TTC549 (cell line): ENCODE results near the gene NCOA5.

Experiments
- FAIRE-seq: peaks from 2 replicates; lab custom pipeline; 2012; peaks lifted over from hg19 to GRCh38; lab: Jason Lieb, UNC

Gene NCOA5

DNA sequence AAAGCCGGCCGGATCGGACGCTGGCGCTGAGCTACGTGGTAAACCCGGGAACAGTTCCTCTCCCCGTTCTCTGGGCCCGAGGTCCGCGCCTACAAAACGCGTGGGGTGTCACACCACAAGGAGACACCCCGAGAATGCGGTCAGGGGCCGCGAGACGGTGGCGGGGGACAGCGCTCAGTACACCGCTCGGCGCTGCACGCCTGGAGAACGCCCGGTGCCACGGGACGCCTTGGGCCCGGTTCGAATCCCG lies 670 bp downstream of the NCOA5 start:
- no peak for FAIRE-seq

DNA sequence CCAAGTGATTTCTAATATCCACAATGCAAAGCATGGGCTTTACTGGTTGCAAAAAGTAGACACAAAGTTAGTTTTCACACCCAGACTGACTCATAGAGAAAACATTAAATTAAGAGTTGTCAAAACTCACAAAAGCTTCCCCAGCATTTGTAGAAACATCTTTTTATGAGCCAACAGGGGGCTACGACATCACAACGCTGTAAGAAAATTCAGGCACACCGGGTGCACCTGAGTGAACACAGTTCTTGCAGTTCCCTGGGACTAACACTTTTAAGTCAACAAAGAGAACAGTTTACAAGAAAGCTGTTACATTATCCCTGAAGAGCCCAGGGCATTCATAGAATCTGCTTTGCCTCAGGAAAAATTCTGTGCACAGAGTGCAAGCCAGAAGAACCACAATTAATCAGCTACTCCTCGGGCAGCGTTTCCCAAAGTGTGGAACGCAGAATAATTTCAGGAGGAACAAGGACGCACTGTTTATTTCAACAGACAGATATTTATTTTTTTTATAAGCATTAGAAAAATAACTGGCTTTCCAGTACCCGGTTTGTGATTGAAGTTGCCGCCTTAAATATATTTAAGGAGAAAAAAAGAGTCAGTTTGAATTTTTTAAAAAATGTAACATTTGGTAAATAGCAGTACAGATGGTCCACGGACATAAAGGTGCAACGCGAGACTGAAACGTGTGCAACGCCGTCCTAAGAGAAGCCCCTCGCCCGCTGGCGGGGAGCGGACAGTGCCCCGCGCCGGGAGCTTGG lies 1.2 kb downstream of the NCOA5 start:
- no peak for FAIRE-seq

DNA sequence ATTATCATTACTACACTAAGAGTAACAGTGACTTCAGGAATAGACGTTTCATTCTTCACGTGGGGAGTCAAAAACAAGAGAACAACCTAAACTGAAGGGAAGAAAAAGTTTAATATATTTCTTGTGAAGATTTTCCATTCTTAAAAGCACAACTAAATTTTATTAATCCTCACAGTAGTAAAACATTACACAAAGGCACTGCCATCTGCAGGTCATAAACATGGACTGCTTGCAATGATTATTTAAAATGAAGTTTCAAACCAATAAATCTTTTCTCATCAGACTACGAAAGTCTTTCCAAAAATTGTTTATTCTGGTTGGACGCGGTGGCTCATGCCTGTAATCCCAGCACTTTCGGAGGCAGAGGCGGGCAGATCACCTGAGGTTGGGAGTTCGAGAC lies 2.6 kb downstream of the NCOA5 start:
- FAIRE-seq = no peak

DNA sequence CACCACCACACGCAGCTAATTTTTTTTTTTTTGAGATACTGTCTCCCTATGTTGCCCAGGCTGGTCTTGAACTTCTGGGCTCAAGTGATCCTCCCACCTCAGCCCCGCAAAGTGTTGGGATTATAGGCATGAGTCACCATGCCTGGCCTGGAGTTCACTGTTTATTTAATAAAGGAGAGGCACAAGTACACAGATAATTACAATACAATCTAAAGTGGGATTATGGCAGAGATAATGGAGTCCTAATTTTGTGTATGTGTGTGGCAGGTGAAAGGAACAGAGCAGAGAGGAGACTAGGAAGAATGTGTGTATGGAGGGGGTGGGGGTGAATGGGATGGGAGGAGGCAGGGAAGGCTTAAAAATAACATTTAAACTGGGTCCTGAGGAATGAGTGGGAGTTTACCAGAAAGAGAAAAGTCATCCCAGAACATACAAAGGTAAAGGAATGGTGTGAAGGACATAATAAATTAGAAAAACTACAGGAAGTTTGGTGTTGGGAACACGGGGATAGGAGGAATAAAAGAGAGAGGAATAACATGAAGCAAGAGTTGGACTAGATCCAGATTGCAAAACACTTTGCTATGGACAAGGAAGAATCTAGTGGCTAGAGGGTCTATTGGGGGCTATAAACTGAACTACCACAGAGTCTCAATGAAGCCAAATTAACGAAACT lies 4.4 kb downstream of the NCOA5 start:
- no peak for FAIRE-seq

DNA sequence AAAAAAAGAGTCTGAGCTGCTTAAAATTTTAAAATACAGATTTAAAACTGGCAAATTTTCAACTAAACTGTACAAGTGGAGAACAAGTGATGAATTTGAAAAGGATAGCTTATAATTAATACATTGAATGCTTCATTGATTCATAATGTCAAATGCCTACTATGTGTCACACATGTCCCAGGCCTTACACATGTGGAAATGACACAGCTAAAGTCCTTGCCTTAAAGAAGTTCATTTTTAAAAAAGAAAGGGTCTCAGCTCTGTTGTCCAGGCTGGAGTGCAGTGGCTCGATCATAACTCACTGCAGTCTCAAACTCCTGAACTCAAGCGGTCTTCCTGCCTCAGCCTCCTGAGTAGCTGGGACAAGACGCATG lies 5.0 kb downstream of the NCOA5 start:
- FAIRE-seq = no peak

DNA sequence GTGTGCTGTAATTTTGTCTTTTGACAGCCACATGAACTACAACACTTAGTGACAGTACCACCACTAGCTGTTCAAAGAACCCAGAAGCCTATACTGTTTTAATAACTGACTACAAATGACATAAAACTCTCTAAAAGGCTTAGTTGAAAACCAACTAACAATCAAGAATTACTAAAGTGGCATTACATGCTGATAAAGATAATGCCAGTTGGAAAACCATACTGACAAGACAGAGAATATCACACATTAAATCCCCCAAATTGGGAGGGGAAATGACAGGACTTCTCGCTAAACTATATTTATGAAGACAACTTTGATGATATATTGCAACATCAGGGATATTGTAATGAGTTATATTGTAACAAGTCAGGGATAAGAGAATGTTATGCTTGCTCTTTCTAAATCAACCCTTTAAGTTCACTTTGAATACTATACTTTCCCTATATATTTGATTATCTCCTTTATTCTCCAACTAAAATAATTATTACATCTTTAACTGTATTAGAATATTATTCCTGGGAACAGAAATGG lies 6.2 kb downstream of the NCOA5 start:
- FAIRE-seq = no peak

DNA sequence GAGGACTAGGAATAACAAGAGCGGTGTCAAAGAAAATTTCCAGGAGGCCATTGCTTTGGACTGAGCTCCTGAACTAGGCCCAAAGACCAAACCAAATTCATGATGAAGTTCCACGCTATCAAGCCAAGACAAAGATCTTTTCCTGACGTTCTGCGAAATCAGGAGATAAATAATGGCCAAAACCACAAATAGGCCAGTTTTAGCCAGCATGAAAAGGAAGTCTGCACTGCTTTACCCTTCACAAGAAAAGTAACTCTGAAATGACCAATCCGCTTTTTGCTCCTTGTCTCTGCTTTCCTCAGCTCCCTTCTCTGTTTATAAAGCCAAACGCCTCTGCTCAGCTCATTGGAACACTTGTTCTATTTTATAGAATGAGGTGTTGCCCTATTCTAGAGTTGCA lies 6.7 kb downstream of the NCOA5 start:
- FAIRE-seq = no peak

DNA sequence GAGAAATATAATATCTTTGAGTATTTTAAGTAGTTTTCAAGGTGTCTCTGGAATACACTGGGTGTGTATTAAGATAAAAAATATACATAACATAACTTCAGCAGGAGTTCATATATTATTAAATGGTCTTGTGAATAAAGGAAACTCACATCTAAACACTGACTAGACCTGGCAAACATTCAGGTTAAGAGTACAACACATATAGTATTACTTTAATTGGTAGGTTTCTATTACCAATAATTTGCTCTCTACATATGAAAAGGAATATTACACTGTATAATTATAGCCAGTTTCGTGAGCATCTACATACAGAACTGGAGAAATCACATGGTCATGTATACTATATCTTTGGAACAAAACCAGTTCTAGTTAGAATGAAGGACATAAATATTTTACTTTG lies 8.7 kb downstream of the NCOA5 start:
- FAIRE-seq = no peak

DNA sequence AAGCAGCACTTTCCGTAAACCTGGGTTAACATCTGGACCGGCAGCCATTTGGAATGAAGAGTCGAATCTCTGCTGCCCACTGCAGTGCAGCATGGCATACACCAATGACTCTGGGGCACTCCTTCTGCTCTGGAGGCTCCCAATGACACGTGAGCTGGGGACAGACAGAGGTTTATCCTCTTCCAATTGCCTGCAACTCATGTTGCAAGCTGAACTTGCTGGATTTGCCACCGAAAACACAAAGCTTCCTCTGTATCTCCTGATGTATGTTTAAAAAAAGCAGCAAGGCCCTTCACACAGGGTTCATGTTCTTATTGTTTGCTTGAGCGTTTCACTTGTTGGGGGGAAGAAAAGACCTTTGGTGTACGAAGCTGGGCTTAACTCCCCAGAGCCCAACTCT lies 10.8 kb downstream of the NCOA5 start:
- no peak for FAIRE-seq

DNA sequence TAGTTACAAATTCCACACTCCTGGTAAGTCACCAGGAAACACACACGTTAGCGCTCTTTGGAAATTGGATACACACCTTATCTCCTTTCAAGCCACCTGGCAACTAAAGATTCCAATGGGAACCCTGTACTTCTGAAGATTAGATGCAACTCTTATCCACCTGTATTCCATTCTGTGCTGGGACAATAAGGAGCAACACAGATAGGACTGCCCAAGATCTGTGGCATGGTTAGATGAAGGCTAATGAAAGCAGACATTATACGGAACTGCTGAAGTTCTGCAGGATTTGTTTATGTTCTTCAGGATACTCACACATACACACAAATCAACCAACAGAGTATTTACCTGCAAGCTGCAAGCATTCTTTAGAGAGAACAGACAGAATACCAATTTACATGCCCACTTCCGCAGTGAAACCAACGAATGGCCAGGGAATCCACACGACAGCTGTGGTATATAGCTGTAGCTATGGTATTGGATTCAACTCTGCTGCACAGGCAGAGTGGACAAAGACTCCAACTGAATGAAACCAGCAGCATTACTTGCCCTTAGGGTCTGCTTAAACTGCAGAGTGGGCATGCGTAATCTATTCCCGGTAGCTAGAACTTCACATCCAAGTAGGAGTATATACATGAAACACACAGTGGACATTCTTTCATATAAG lies 12.0 kb downstream of the NCOA5 start:
- FAIRE-seq = no peak

DNA sequence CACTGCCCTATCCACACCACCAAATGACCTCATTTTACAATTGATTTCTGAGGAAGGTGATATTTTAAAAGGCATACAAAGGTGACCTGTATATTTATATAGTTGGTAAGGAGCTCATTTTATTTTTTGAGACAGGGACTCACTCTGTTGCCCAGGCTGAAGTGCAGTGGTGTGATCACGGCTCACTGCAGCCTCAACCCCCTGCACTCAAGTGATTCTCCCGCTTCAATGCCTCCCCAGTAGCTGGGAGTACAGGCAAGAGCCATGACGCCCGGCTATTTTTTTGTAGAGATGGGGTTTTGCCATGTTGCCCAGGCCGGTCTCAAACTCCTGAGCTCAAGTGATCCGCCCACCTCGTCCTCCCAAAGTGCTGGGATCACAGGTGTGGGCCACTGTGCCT lies 13.0 kb downstream of the NCOA5 start:
- no peak for FAIRE-seq

DNA sequence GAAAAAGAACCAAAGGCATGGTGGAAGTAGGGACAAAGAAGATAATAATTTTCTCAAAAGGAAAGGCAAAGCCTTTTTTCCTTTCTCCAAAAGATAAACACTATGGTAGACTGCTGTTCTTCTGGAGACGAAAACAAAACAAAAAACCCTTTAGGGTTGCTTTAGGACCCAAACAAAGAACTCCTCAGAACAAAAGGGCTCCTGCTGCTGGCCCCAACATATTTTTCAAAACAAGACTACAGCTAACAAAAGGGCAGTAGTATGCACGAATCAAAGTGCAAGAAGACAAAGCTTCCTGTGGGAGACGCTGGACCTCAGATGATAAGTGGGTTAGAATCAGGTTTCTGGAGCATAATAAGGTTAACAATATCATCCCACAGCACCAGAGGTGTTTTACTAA lies 15.8 kb downstream of the NCOA5 start:
- FAIRE-seq = no peak

DNA sequence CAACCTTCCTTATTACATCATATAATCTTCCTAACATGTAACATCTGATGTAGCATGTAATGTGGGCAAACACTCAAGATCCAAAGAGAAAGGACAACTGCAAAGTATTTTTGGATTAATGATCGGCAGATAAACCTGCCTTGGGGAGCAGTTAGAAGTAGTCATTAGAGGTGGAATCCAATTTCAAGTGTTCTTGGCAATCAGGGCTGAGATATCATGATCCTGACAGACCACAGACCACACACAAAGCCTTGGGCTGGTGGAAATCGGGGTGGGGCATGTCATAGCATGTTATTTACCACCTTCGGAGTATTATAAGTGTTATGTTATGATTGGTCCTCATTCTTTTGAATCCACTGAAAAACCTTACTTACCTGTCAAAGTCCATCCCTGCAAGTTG lies 16.3 kb downstream of the NCOA5 start:
- no peak for FAIRE-seq

DNA sequence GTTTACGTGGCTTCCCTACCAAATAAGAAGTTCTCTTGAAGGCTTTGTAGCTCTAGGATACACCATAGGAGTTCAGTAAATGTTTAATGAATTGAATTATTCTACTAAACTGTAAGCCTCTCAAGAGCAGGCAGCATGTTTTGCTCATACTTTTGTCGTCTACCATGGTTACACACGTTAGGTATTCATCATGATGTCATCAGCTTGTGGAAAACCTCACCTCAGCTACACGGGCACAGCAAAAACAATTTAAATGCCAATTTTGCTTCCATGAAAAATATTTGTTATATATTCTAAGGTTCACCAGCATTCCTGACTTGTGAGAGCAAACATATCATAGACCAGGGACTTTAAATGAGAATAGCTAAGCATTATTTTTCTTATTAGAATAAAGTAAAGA lies 16.7 kb downstream of the NCOA5 start:
- no peak for FAIRE-seq

DNA sequence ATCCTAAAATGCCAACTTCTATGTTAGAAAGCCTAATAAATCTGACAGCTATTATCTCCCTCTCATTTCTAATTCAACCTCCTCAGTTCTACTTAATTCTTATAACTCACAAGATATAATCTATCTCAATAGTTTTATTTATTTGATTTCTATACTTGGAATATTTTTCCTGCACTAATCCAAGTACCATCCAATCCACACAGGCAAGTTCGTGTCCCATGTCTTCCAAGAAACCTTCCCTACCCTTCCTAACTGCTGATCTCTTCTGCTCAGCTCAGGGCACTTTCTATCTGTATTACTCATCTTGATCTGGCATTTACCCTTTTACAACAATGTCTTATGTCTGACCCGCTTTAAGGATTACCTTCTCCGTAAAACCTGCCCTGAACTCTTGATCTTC lies 18.2 kb downstream of the NCOA5 start:
- FAIRE-seq = no peak

DNA sequence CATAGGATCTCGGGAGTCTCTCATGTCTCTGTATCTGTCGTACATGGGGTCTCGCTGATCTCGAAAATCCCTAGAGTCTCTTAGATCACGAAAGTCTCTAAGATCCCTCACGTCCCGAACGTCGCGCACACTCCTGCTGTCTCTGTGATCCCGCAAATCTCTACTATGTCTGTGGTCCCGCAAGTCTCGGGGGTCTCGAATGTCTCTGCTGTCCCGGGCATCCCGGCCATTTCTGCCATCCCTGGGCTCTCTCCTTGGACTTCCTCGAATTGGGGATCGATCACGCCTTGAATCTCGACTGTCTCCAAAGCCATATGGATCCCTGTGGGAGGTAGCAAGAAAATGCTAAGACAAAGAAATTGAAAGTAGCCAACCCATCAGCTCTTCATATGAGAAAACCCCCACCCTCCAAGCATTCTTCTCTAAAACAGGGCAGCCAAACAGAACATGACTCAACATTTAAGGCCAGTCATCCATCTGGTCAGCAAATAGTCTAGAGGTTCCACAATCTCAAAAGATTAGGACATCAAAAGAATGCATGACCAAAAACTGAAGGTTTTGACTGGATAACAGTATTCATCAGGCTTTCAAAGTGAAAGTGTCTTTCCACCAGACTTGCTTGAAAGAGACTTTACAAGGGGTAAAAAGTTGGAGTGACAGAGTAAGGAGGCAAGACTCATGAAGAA lies 19.4 kb downstream of the NCOA5 start:
- FAIRE-seq = no peak

DNA sequence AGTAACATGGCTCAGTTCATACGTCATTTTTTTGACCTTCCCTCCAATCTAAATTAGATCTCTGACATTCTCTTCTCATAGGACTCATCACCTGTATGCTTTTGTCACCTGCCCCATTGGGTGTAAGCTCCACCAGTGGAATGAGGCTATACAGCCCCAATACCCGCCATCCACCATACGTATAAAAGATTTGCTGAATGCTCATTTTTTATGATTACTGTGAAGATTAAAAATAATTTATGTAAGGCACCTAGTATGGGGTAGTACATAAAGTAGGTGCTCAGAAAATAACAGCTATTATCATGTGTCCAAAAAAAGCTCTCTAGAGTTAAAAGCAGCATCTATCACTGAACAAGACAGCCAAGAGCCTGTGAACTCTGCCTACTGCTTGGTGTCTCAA lies 24.1 kb downstream of the NCOA5 start:
- no peak for FAIRE-seq

DNA sequence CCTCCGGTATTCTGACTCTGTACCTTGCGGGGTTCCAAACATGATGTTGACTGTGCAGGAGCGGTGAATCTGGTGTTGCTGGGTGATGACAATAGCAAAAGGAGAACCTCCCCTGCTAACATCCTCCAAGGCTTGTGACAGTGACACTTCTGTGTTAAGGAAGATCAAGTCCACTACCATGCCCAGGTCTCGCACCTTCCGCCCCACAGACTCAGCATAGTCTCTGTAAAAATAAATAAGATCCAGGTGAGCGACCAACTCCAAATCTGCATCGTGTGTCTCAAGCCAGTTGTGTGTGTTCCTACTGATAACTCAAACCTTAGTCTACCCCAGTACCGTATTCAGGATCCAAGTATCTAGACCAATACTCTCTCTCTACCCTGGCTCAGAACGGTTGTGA lies 24.8 kb downstream of the NCOA5 start:
- FAIRE-seq = no peak

DNA sequence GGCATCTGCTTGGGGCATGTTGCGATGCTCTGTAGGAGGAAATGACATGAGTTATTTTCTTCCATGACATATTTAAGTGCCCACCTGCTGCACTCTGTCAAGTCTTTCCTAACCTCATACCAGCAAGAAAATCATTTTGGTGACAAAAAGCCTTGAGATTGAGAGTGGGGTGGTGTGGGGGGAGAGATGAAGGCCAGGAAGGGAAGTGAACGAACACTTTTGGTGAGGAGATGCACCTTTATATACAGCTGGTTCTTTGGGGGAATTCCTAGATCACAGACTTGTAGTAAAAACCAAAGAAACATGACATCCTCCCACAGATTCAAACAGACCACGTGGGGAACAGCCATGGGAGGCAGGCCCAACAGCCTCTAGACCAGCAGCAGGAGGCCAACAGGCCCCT lies 26.1 kb downstream of the NCOA5 start:
- FAIRE-seq = no peak

DNA sequence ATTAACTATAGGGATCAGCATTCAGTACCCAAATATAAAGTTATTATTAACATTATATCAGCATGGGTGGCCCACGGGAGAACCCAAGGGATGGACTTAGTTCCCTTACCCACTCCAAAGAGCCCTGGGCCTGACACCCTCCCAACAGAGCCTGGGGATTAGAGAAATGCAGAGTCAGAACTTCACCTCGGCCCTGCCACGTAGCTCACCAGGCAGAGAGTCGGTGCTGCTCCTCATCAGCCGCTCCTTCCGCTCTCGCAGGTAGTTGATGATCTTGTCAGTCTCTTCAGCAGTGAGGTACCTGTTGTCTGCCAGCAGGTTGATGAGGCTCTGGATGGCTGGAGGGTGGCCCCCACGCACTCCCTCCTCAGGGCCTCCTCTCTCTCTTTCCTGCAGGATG lies 26.6 kb downstream of the NCOA5 start:
- FAIRE-seq = no peak

DNA sequence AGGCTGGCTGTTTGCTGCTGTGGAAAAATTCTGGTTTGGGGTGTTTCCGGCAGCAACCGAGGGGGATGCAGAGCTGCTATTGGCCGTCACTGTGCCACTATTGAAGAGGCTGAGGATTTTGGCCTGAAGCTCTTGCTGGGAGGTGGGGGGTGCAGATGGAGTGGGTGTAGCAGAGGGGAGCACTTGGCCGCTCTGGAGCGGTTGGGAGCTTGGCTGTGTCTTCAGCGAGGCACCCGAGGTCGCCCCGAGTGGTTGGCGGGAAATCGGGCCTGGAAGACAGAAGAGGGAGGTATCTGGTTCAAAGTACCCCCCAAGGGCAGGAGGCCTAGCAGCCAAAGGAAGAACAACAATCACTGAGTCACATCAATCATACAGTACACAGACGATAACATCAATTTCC lies 27.1 kb downstream of the NCOA5 start:
- no peak for FAIRE-seq

DNA sequence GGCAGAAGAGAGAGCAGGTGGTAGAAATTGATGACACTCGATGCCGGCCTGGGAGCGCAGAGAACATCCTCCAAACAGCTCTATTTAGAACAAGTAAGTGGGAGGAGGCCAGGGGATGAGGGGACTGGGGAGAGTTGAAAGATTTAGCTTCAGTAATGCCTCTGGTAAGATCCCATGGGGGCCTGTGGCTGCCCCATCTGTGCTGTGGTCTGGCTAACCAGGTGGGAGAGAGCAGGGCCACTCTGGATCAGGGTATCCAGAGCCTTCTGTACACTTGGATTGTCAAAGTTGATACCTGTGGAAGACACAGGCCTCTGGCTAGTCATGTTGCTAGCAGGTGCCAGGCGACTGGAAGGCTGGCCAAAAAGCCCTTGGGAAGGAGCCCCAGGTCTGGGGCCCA lies 27.6 kb downstream of the NCOA5 start:
- FAIRE-seq = no peak

DNA sequence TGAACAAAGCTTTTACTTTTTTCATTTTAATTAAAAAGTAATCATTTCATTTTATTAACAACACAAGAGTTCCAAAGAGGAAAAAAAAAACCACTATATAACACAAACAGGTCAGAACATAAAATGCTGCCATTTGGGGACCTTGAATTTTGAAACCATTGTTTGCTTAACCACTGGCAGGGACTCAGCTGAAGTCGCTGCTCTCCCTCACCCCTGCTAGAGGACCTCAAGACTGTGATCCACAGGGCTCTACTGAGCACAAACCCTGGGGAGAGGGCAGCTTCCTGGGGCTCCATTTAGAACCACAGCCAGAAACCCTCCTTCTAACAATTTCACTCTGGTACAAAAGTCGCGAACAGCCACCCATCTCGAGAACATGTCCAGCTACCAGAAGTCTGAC lies 28.8 kb downstream of the NCOA5 start:
- FAIRE-seq = no peak
